Hematopoietic multipotent progenitor cell treated with erythropoietin and hydrocortisone succinate and interleukin-3 and kit ligand, for 6 days (in vitro differentiated cells): ENCODE data around the gene CAMTA1.
A peak's percentile ranks its signal among the peaks of the same experiment; 100 is the strongest.
"Not testable (repeated sequence)": the region's sequence is repeated elsewhere in the genome, so short reads cannot be mapped to it uniquely, and the experiment has no call there.

Source experiments
- DNase-seq: peaks from one replicate; pipeline ENCODE4 v3.0.0-alpha.2; 2015

Gene CAMTA1

DNA sequence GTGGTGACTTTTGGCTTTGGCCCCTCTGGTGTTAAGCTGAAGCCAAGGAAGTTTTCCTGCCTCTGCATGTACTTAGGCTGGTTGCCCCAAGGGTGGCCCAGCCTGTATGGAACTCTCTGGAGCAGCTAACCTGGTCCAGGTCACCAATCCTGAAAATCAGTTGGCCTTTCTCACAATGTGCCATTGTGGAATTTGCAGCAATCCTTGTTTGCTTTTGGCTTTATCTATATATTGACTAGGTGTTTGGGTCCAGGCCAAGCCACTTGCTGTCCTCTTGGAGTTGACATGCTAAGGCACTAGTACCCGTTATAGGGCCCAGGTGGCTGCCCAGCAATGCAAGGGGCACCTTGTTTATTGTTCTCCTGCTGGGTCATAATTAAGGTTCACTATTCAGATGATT lies 124.6 kb downstream of the CAMTA1 start:
- DNase-seq = no peak

DNA sequence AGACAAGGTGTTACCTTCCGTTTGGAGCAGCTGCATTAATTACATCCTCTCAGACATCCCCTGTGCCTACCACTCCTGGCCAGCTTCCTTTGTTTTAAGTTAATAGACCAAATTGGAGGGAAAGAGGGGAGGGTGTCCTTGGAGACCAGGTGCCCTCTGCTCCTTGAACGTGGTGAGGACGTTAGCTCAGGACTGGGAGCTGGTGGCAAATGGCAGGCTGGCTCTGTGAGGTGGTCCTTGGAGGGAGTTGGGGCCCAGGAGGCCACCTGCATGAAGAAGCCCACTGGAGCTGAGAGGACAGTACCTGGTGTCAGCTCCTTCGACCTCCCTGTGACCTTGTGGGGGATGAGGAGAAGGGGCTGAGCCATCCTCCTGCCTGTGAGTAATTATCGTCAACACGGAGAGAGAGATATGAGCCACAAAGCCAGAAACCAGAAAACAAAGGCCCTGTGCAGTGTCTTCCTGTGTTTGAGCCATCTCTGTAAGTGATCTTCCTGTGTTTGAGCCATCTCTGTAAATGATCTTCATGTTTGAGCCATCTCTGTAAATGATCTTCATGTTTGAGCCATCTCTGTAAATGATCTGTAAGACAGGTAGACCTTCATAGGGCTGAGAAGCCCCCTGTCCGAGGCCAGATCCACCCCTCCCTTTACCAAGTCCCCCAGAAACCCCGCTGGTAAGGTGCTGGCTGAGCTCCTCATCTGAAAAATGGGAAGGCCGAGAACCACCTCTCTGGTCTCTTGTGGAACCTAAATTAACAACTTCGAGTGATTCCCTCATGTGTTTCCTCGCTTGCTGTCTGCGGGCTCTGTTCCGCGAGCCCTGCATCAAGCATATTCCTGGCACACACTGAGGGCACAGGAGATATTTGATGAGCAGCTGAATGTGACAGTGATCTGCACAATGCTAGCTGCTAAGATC lies 126.0 kb downstream of the CAMTA1 start:
- no peak for DNase-seq

DNA sequence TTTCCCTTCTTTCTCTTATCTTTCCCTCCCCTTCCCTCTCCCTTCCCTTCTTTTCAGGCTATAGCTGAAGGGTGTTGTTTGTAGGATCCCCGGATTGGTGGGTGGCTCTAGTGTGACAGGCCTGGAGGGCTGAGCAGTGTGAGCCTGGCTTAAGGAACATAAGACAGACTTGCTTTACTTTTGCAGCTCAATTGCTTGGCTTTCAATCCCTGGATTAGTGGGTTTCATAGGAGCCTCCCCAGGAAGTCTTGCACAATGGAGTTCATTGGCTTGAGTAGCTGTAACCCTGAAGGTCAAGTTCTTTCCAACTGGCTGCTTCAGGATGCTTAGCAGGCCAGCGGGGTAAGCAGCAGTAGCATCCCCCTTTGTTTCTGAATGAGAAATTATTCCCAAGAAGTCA lies 126.7 kb downstream of the CAMTA1 start:
- no peak for DNase-seq

DNA sequence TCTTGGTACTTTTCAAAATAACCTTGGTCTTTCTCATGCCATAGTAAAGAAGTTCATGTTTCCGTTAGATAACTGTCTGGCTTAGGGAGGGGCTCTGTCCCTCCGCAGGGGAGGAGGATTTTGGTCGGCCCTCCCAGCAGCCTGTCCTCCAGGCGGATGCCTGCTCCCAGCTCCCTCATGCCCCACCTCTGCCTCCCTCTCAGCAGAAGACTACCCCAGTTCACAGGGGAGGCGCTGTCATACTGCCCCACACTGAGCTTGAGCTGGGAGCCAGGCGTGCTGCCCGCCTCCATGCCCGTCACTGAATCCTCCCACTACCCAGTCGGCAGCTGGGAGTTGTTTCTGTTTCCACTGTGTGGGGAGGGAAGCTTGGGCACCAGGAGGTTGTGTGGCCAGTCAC lies 127.3 kb downstream of the CAMTA1 start:
- peak; percentile 66 for DNase-seq

DNA sequence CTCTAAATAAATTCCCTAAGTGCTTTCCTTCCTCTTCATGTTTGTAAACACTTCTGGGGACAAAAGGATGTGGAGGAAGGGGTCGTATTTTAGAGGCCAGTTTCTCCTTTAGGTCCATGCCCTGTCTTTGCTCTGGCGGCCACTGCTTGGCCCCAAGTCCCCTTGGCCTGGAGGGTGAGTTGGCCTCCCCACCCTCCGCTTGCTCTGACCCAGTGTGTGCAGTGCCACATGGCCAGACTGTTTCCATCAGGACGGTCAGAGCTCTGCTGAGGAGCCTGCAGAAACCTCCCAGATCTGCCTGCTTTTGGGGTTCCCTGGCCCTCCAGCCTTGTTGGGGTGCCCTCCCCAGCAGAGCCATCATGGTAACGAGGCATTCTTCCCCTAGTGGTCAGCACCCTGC lies 127.8 kb downstream of the CAMTA1 start:
- no peak for DNase-seq

DNA sequence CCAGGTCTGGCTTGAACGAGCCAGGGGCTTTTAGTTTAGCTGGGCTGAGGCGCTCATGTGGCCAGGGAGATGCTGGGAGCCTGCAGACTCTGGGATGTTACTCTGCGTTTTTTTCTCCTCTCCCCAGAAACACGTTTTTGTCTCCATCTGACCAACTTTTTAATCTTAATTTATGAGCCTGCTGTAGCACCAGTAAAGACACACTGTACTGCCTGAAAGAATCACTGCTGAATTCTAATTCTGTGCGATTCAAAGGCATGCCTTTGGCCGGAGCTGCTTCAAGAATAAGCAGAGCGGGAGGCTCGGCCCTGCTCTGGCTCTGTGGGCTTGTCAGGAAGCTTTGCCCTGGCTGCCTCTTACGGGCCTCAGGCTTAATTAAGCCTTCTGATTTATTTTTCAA lies 129.5 kb downstream of the CAMTA1 start:
- no peak for DNase-seq

DNA sequence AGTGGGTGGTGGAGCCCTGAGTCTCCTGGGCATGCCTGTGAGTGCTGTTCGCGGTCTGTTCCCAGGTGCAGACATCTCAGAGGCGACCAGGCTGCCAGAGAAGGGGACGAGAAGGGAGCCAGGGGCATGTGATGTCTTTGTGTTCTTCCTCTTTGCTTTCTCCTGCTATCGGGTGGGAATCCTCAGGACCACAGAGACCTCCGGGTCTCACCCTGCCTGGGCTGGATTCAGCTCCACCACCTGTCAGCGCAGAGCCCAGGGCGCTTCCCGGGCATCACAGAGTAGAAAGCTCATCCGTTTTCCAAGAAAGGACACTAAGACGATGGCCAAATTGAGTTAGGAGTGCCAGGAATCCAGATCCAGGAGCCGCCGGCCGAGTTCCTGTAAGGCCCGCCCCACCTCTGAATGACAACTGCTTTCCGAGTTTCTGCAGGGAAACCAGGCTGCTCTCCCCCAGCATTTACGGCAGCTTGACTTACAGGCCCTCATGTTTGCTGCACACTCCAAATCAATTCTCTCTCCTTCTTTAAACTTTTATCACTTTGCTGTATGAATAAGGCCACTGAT lies 130.8 kb downstream of the CAMTA1 start:
- DNase-seq = no peak

DNA sequence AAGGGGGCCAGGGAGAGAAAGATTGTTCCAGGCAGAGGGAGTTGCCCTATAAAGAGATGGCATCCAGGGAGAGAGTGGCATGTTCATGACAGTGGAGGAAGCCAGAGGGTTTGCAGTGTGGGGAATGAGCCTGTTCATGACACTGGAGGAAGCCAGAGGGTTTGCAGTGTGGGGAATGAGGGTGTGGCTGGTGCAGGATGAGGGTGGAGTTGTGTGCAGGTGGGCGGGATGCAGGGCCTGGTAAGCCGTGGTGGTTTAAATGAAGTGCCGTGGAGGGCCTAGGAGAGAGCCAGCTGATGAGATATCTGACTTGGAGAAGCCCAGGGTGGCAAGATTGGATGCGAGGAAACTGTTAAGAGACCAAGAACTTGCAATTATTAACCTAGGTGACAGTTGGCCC lies 131.8 kb downstream of the CAMTA1 start:
- no peak for DNase-seq

DNA sequence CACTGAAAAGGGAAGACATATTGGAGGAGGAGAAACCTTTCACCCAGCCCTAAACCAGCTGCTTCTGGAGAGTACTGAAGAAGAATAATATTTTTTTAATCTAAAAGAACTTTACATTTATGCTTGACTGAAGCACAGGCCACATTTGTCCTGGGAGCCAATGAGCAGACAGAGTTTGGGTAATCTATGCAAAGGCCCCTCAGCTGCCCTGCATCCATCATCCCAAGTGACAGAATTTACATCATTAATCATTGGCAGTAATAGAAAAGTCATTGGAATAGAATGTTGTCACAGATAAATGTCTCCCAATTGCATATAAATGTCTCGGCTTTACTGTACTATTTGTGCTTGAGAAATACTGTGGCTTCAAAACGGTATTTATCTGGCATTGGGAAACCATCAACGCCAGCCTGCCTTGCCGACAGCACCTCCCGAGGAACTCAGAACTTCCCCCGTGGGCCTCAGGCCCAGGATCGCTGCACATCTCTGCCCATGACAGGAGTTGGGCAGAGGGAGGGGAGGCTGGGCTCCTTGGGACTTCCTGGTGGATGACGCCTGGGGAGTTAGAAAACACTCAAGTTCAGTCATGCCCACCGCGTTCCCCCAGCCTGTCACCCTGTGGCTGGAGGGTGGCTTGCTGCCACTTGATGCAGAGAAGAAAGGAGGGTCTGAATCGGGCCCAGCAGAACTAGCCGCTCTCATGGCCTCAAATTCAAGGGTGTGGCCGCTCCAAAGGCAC lies 133.1 kb downstream of the CAMTA1 start:
- DNase-seq = no peak

DNA sequence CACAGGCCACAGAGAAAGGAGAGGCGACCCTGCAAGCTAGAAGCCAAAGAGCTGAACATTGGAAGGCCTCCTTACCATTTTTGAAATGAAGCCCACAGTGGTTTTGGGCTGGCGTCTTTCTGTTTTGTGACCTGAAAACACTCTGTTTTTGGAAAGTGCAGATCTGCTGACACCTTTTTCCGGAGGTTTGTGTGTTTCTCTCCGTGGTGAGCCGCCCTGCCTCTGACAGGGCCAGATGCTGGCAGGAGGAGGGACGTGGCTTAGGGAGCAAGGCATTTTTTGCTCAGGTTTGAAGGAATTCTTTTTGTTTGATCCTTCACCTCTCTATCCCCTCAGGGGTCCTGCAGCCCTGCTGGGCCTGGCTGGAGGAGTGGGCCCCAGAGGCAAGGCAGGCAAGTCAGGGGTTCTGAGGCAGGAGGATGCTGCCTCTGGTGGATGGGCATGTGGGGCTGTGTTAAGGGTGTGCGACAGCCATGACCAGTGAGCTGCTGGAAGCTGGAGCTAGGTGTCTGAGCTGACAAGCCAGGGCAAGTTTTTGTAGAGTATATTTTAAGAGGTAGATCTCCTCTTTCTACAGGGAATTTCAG lies 133.8 kb downstream of the CAMTA1 start:
- no peak for DNase-seq

DNA sequence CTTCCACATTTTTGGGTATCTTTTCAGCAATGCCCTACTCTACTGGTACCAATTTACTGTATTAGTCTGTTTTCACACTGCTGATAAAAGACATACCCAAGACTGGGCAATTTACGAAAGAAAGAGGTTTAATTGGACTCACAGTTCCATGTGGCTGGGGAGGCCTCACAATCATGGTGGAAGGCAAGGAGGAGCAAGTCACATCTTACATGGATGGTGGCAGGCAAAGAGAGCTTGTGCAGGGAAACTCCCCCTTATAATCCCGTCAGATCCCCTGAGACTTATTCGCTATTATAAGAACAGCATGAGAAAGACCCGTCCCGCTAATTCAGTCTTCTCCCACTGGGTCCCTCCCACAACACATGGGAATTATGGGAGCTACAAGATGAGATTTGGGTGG lies 136.3 kb downstream of the CAMTA1 start:
- DNase-seq = not testable (repeated sequence)

DNA sequence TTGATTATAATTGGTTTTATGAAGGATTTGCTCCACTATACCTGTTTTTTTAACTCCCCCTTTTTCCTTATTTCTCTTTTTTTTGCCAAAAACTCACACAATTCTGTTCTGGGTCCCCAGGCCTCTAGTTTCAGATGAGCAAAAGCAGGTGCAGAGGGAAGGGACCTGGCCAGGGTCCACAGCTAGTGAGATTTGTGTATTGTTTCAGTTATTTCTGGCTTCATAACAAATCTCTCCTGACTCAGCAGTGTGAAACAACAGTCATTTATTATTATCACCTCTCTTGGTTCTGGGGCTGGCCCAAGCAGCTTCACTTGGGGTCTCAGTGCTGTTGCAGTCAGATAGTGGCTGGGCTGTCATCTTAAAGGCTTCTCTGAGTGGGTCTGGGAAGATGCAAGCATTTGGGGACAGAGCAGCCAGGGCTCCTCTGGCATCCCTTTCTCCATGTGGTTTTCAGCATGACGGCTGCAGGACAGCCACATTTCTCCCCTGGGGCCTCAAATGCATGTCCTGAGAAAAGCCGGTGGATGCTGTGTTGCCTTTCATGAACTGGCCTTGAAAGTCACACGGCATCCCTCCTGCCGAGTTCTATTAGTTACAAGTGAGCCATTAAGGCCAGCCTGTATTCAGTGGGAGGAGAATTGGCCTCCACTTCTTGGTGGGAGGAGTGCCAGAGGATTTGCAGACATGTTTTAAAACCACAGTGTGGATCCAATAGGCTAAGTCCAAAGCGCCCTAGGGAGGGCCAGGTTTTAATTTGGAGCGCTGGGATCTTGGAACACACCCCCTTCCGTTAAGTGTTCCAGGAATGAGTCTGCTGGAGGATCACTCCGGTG lies 137.1 kb downstream of the CAMTA1 start:
- no peak for DNase-seq

DNA sequence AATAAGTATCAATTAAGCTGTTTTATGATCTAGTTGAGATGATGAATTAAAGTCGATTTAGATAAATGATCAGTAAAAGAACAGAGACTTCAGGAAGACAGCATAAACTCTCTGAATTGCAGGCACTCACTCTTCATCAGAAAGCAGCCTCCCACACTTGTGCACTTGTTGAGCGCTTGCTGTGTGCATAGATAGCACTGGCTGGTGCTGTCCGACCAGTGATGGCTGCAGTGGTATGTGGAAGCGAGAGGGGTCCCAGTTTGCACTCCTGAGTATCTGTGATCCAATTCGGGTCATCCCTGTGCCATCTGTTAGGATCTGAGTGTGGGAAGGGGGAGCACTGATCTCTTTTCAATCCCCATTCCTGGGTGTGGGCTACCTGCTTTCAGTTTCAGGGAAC lies 137.8 kb downstream of the CAMTA1 start:
- no peak for DNase-seq

DNA sequence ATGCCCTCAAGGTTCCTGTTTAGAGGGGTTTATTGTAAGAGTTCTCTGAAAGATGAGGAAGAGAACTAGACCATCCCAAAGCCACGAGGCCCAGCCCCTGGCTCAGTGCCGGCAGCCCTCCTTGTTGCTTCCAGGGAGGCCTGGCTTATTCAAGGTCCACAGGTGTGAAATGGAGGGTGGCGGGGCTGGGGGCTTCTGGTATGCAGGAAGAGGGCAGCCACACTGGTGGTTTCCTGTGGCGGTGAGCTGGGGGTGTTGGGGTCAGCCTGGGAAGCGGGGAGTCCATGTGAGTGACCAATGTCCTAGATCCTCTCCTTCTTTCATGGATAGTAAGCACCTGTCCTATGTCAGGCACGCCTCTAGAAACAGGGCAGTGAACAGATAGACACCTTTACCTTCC lies 138.2 kb downstream of the CAMTA1 start:
- no peak for DNase-seq

DNA sequence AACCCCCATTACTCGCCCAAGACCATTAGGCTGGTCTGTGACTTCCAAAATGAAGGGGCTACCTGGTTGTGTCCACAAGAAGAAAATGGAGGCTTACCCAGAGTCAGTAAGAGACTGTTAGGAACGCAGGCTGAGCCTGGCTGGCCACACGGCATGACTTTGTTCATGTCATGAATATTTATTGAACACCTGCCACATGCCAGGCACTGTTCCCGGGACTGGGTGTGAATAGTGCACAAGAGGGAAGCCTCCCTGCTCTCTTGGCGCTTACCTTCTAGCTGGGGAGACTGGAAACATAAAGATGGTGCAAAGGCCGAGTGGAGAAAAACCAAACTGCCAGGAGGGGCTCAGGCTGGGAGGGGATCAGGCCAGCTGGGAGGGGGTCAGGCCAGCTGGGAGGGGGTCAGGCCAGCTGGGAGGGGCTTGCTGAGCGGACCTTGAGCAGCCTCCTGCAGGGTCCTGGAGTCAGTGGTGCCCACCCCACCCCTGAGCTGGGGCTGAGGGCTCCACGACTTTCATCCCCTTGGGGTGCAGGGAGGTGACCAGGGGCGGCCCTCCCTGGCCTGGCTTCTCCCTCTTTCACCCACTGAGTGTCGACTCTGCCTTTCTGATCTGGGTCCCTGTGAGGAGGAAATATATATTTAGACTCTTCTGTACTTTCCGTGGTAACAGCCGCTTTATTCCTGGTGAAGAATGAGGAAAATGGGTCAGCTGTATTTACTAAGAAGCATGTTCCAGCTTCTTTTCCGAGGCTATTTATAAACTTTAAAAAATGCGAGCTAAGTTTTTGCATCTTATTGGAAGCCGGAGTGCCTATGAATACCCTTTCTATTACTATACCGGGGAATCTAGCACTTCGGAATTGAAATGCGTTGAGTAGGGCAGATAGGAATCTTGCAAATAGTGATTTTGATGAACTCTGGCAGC lies 139.0 kb downstream of the CAMTA1 start:
- no peak for DNase-seq

DNA sequence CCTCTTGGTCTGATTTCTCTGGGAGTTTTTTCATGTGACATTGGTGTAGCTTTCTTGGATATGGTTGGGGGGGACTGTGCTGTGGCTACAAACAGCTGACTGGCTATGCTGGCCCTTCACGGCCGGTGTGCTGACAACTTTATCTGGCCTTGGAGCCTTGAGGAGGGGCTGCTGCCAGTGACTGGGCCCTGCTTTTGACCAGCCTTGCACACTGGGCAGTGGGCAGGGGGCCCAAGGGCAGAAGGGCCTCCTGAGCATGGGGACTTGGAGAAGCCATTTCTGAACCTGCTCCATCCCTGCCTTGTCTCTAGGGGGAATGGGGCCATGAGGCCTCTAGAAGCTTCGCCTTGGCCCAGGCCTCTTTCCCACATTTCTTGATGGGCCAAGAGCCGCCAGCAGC lies 139.6 kb downstream of the CAMTA1 start:
- no peak for DNase-seq

DNA sequence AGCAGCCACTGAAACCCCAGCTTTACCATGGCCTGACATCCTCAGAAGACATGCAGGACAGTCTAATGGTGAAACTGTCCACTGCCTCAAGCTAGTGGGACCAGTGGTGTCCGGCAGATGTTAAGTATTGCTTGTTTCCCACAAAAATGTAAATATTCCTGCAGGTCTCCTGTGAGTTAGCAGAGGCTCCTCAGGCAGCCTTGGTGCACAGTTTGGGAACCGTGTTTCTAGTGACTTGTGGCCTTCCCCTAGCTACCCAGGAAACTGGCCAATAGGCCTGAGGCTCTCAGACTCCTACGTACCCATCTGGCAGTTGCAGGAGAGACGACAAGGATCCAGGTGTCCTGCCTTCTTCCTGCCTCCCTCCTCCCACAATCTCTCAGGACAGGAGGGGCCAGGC lies 142.4 kb downstream of the CAMTA1 start:
- no peak for DNase-seq

DNA sequence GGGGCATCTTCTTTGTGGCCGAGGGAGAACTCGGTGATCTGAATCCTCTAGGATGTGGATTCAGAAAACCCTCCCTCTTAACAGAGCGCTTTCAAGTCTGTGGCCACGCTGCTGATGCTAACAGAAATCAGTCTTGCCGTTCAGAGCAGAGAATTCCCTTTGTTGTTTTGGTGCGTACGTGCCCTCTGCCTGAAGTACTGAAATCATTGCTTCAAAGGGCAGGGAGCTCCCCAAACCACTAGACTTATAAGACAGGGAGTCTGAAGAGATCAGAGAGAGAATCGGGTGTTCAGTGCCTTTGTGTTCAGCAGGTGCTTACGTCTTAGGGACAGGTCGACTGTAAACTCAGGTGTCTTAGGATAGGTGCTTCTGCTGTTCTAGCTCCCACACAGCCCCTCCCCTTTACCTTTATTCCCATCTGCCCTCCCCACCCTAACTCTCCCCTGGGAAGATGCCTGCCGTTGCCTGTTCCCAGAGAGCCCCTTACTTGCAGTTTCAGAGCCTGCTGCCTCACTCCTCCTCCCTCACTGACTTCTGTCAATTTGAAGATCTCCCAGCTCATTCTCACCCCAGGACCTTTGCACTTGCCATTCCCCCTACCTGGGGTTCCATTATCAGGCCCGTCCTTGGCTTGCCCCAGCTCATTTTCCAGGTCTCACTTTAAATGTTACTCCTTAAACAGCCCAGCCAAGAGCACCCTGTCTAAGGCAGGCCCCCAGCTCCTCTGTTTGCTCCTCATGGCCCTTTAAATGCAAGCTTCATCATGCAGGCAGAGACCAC lies 143.0 kb downstream of the CAMTA1 start:
- DNase-seq = no peak

DNA sequence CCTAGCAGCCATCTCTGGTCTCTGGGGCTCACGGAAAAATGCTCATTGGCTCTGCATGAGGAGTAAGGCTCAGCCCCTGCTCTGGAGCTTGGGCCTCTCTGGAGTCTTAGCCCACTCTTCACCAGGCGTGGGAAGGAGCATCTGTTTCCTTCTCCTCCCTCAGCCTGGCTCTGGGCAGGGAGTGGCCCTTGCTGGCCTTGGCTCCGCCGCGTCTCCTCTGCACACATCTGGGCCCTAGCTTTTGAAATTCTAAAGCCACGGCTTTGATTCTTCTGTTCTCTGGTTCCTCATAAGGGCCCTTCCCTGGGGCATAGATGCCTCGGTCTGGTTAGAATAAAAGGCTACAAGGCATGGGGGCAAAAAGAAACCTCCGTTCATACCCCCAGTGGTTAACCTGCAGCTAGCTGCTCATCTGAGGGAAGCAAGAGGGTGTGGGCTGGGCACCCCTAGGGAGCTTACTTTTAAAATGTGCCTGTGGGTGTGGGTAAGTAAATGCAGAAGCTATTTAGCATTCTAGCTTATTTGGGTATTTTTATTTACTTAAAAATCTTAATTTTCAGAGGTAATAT lies 145.6 kb downstream of the CAMTA1 start:
- no peak for DNase-seq

DNA sequence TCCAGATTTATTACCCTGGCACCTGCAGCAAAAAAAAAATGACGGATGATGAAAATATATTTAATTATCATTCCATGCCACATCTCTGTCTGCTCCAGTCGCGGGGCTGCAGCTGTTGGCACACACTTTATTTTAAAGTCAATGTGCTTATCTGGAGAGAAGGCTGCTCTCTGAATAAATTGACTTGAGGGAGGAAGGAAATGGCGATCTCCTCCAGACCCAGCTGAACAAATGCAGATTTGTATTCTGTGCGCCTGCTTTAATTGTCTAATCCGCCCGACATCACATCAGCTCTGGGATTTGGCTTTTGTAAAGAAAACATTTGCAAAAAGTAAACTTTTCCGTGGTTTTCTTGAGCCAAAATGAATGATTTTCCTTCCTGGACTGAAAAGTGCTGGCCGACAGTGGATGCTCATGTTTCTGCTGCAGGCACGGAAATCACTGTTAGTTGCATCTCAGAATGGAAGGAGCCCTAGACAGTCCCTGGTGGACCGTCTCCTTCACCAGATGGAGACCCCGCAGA lies 150.2 kb downstream of the CAMTA1 start:
- peak; percentile 10 for DNase-seq
